ENCODE results near the gene SCAMP4.
"Not testable (repeated sequence)": the region's sequence is repeated elsewhere in the genome, so short reads cannot be mapped to it uniquely, and the experiment has no call there.

Gene SCAMP4

GRCh38 chr19:1866693-1867348, 38.4 kb upstream of the SCAMP4 start:
- no peak for DNase-seq (ENCODE audit: low read depth)

GRCh38 chr19:1867349-1867724, 37.9 kb upstream of the SCAMP4 start:
- DNase-seq (ENCODE audit: low read depth): no peak

GRCh38 chr19:1868971-1869370, 36.2 kb upstream of the SCAMP4 start:
- DNase-seq (ENCODE audit: low read depth): no peak

GRCh38 chr19:1871140-1871597, 34.0 kb upstream of the SCAMP4 start:
- no peak for DNase-seq (ENCODE audit: low read depth)

GRCh38 chr19:1871630-1872029, 33.6 kb upstream of the SCAMP4 start:
- DNase-seq (ENCODE audit: low read depth): no peak

- DNase-seq (ENCODE audit: low read depth): no peak
Measured at GRCh38 chr19:1872807-1873523, 32.2 kb upstream of the SCAMP4 start.

GRCh38 chr19:1873524-1874473, 31.4 kb upstream of the SCAMP4 start:
- no peak for DNase-seq (ENCODE audit: low read depth)

- no peak for DNase-seq (ENCODE audit: low read depth)
Measured at GRCh38 chr19:1874554-1875185, 30.5 kb upstream of the SCAMP4 start.

GRCh38 chr19:1875265-1875645, 29.9 kb upstream of the SCAMP4 start:
- not testable (repeated sequence) for DNase-seq (ENCODE audit: low read depth)

GRCh38 chr19:1875646-1876495, 29.3 kb upstream of the SCAMP4 start:
- DNase-seq (ENCODE audit: low read depth): no peak

- not testable (repeated sequence) for DNase-seq (ENCODE audit: low read depth)
Measured at GRCh38 chr19:1876496-1877279, 28.5 kb upstream of the SCAMP4 start.

- DNase-seq (ENCODE audit: low read depth): not testable (repeated sequence)
Measured at GRCh38 chr19:1877280-1877660, 27.9 kb upstream of the SCAMP4 start.

GRCh38 chr19:1878583-1878982, 26.6 kb upstream of the SCAMP4 start:
- DNase-seq (ENCODE audit: low read depth): not testable (repeated sequence)

GRCh38 chr19:1879982-1880381, 25.2 kb upstream of the SCAMP4 start:
- DNase-seq (ENCODE audit: low read depth): not testable (repeated sequence)

- DNase-seq (ENCODE audit: low read depth): no peak
Measured at GRCh38 chr19:1880611-1881392, 24.4 kb upstream of the SCAMP4 start.

GRCh38 chr19:1881393-1882088, 23.7 kb upstream of the SCAMP4 start:
- not testable (repeated sequence) for DNase-seq (ENCODE audit: low read depth)

- no peak for DNase-seq (ENCODE audit: low read depth)
Measured at GRCh38 chr19:1882089-1882785, 23.0 kb upstream of the SCAMP4 start.
